DND-41 (cell line): ENCODE data around the gene PLXNA4.

Experiments used
- ATAC-seq: fragments of 200-7000 bp; cut with Tn5 transposase; 3 replicates; pipeline ENCODE4 v1.9.1; 2021; ENCODE audit warnings: low read depth; ENCODE audit not compliant: insufficient read depth
- DNase-seq: peaks from one replicate; pipeline ENCODE4 v3.0.0-alpha.2; 2020
- H2AFZ ChIP-seq: 2 replicates; pipeline ENCODE4 v1.6.0; 2012; ENCODE audit warnings: low read depth, low read length
- H3K27ac ChIP-seq: 2 replicates; pipeline ENCODE4 v1.5.1; 2012; ENCODE audit warnings: low read length, inconsistent platforms
- H3K27me3 ChIP-seq: fragments of 200-600 bp; sonication (generic); 2 replicates; pipeline ENCODE4 v1.6.0; 2012; ENCODE audit warnings: low read length, mild to moderate bottlenecking, inconsistent platforms; ENCODE audit not compliant: insufficient read depth, poor library complexity
- H3K36me3 ChIP-seq: 2 replicates; pipeline ENCODE4 v1.5.1; 2012; ENCODE audit warnings: low read length, inconsistent platforms; ENCODE audit not compliant: insufficient read depth
- H3K4me1 ChIP-seq: 2 replicates; pipeline ENCODE4 v1.5.1; 2012; ENCODE audit warnings: mild to moderate bottlenecking, low read length; ENCODE audit not compliant: insufficient read depth
- H3K4me2 ChIP-seq: 2 replicates; pipeline ENCODE4 v1.6.0; 2012; ENCODE audit warnings: mild to moderate bottlenecking, moderate library complexity, low read length, inconsistent platforms; ENCODE audit not compliant: insufficient read depth
- H3K4me3 ChIP-seq, 2 experiments: fragments of 200-600 bp in 1 of 2; shearing (Covaris generic) in 1 of 2; 2 replicates each; pipeline ENCODE4 v1.5.1; 2012 to 2016; ENCODE audit warnings: inconsistent platforms in 2 of 2, low read length in 2 of 2, mild to moderate bottlenecking in 2 of 2, low read depth in 1 of 2, moderate library complexity in 1 of 2
- H3K79me2 ChIP-seq: 2 replicates; pipeline ENCODE4 v1.6.0; 2012; ENCODE audit warnings: low read length, inconsistent platforms; ENCODE audit not compliant: insufficient read depth
- H3K9ac ChIP-seq: 2 replicates; pipeline ENCODE4 v1.6.0; 2012; ENCODE audit warnings: low read depth, mild to moderate bottlenecking, inconsistent platforms, low read length, moderate library complexity
- H3K9me3 ChIP-seq: 2 replicates; pipeline ENCODE4 v1.5.1; 2012; ENCODE audit warnings: low read length, moderate library complexity, mild to moderate bottlenecking, inconsistent platforms; ENCODE audit not compliant: insufficient read depth, severe bottlenecking
- H4K20me1 ChIP-seq: 2 replicates; pipeline ENCODE4 v1.6.0; 2012; ENCODE audit warnings: low read length; ENCODE audit not compliant: insufficient read depth
- CTCF ChIP-seq: IDR thresholded peaks from 2 replicates; pipeline ENCODE4 v1.5.1; 2012; ENCODE audit warnings: borderline replicate concordance, low read length, moderate library complexity, mild to moderate bottlenecking; ENCODE audit not compliant: poor library complexity, severe bottlenecking; ENCODE audit errors: extremely low read depth
- EZH2 ChIP-seq: IDR thresholded peaks from 3 replicates; pipeline ENCODE4 v1.6.1; 2012; ENCODE audit warnings: borderline replicate concordance, low read depth, mild to moderate bottlenecking, moderate library complexity, low read length, inconsistent platforms; ENCODE audit not compliant: severe bottlenecking

The PLXNA4 gene

GRCh38 chr7:132309102-132309805 is 267.0 kb downstream of the PLXNA4 start:
- no peaks in the 10 kb centered on the region for H3K9me3 ChIP-seq
- peak; percentile 10 for DNase-seq
- H3K27me3 ChIP-seq: peaks cover 7% of the 10 kb centered on the region
- no peaks in the 10 kb centered on the region for H3K79me2 ChIP-seq
- no peaks in the 10 kb centered on the region for H3K36me3 ChIP-seq
- no peak overlapping the region for H3K4me3 ChIP-seq
- no peak overlapping the region for H3K27ac ChIP-seq
- TF ChIP-seq CTCF (no peak), EZH2 (no peak)
- H3K4me1 ChIP-seq: no peaks in the 10 kb centered on the region
- ATAC-seq: peak; percentile 42; the same call in 1 of the 3 replicates
- no peak overlapping the region for H3K4me2 ChIP-seq
- H3K9ac ChIP-seq: no peak overlapping the region
- H4K20me1 ChIP-seq: 0 out of 2 replicates have a peak, but pooled peaks cover 2% of the 10 kb centered on the region
- no peak overlapping the region for H2AFZ ChIP-seq

GRCh38 chr7:132307465-132307864 is 268.8 kb downstream of the PLXNA4 start:
- H3K4me3 ChIP-seq: no peak overlapping the region
- no peak for DNase-seq
- no peaks in the 10 kb centered on the region for H3K4me1 ChIP-seq
- no peaks in the 10 kb centered on the region for H3K36me3 ChIP-seq
- no peak overlapping the region for H2AFZ ChIP-seq
- no peaks in the 10 kb centered on the region for H3K9me3 ChIP-seq
- H3K27me3 ChIP-seq: peaks cover 7% of the 10 kb centered on the region
- peak; percentile 4 for TF ChIP-seq CTCF
- no peak for TF ChIP-seq EZH2
- H3K79me2 ChIP-seq: no peaks in the 10 kb centered on the region
- H3K27ac ChIP-seq: no peak overlapping the region
- no peak for ATAC-seq
- no peak overlapping the region for H3K9ac ChIP-seq
- H4K20me1 ChIP-seq: 0 out of 2 replicates have a peak, but pooled peaks cover 2% of the 10 kb centered on the region
- no peak overlapping the region for H3K4me2 ChIP-seq

- no peaks in the 10 kb centered on the region for H3K79me2 ChIP-seq
- no peak overlapping the region for H3K4me2 ChIP-seq
- no peak overlapping the region for H3K4me3 ChIP-seq
- H3K27ac ChIP-seq: no peak overlapping the region
- no peak overlapping the region for H2AFZ ChIP-seq
- no peaks in the 10 kb centered on the region for H3K9me3 ChIP-seq
- H3K9ac ChIP-seq: no peak overlapping the region
- no peaks in the 10 kb centered on the region for H3K36me3 ChIP-seq
- H4K20me1 ChIP-seq: 0 out of 2 replicates have a peak, but pooled peaks cover under 1% of the 10 kb centered on the region
- no peaks in the 10 kb centered on the region for H3K4me1 ChIP-seq
- TF ChIP-seq CTCF (no peak), EZH2 (no peak)
- ATAC-seq: no peak
- no peaks in the 10 kb centered on the region for H3K27me3 ChIP-seq
- no peak for DNase-seq
These were observed 275.5 kb downstream of the PLXNA4 start for GRCh38 chr7:132300599-132301277.
